Stimulated activated CD4-positive, alpha-beta T cell treated with anti-CD3 and anti-CD28 coated beads, TNF-alpha, amount 100 ng/mL, for 48 hours (primary cell): Measurements from ENCODE around the gene PCDHGB5.

Source experiments
- DNase-seq, 3 donors: peaks; one replicate each; pipeline ENCODE4 v3.0.0-alpha.2; 2020; ENCODE audit warnings: low read depth in 3 of 3

The PCDHGB5 gene

DNA sequence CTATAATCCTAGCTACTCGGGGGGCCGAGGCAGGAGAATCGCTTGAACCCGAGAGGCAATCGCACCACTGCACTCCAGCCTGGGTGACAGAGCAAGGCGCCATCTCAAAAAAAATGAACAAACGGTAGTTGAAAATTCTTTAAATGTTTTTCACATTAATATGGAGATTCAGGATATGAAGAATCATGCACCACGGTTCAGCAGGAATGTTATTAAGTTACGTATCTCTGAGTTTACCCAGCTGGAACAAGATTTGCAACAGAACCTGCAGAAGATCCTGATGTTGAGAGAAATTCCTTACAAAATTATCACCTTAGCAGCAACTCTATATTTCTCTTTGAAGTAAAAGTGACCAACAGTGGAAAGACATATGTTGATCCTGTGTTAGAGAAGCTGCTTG lies 42.6 kb downstream of the PCDHGB5 start:
- DNase-seq = no peak

DNA sequence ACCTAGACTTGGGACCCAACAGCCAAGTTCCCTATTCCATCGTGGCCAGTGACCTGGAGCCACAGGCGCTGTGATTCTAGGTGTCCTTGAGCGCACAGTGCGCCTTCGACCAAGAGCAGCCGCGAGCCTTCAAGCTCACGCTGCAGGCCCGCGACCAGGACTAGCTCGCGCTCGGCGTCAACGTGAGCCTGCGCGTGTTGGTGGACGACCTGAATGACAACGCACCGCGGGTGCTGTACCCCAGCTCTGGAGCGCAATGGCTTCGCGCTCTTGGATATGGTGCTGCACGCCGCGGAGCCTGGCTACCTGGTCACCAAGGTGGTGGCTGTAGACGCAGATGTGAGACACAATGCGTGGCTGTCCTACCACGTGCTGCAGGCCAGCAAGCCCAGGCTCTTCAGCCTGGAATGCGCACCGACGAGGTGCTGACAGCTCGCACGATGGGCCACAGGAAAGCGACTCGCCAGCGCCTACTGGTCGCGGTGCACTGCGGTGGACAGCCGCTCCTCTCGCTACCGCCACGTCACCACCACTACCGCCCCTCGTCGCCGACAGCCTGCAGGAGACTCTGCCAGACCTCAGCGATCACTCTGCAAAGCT lies 43.9 kb downstream of the PCDHGB5 start:
- DNase-seq = no peak
